NCI-H187 treated with DMSO at 0.1 percent for 48 hours (cell line): Measurements from ENCODE around the gene MAP4K4.

Source experiments
- DNase-seq: peaks from one replicate; lab custom pipeline; 2025; lab: John Stamatoyannopoulos, UW

The MAP4K4 gene

DNA sequence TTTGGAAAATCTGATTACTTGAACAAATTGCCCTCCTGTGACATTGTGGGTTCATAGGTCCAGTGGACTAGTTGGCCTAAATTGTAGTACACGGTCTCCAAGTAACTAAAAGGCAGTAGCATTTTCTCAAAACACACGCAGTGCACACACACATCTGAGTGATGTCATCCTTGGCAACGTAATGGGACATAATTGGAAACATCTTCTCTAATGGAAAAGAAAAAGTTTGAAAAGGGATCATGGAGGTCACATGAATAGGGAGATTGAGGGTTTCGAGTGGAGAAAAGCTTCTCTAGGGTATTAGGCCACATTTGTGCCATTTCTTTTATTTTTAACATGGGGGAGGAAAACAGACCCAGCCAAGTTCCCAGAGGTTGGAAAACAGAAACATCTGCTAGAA, 93.3 kb downstream of the MAP4K4 start:
- DNase-seq: no peak

GRCh38 chr2:101792208-101792607, 94.7 kb downstream of the MAP4K4 start:
- no peak for DNase-seq

- DNase-seq: no peak
Measured at GRCh38 chr2:101793277-101793969, 95.9 kb downstream of the MAP4K4 start.

DNA sequence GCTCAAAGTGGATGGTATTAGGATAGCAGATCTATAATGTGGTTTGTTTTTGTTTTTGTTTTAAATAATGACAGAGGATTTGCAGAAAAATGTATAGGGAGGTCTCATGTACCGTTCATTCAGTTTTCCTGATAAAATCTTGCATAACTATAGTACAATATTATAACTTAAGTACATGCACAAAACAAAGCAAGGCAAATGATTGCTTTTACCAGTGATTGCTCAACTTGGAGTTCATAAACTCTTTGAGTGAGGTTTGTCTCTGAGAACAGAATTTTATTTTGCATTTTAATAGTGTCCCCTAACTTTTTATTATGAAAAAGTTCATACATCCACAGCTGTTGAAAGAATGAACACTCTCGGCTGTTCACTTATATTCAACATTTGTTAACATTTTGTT, 96.6 kb downstream of the MAP4K4 start:
- no peak for DNase-seq

DNA sequence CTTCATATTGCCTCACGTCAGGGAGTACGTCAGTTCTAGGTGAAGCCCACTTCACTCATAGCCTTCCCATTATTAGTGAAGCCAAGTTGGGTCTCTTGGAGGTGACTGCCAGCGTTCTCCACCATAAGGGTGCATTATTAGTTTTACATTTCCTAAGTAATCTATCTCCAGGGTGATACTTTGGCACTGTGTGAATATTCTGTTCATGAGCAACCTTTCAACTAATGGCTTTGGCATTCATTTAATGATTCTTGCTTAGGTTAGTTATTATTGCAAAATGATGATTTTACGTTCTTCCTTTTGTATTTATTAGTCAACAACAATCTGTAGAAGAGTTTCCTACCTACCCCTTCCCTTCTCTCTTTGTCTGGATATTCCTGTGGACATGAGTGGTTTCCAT, 97.5 kb downstream of the MAP4K4 start:
- DNase-seq: no peak

- no peak for DNase-seq
Measured at GRCh38 chr2:101796825-101797600, 99.5 kb downstream of the MAP4K4 start.

DNA sequence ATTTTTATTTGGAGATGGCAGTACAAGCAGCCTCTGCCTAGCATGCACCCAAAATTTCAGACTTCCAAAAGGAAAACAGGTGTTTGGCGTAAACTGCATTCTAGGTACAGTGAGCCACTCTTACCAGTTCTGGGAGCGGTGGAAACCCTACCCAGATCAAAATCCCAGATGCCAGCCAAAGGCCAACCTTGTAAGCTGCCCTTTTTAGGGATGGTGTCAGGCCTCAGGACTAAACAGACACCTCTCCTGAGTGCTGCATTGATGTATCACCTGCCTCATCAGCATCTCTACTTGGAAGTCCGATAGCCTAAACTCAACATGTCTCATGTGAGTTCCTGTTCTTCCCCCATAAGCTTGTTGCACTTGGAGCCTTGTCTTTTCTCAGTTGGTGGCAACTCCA, 104.0 kb downstream of the MAP4K4 start:
- no peak for DNase-seq

GRCh38 chr2:101802329-101802728, 104.8 kb downstream of the MAP4K4 start:
- DNase-seq: no peak

GRCh38 chr2:101803128-101803527, 105.6 kb downstream of the MAP4K4 start:
- no peak for DNase-seq

- DNase-seq: no peak
Measured at GRCh38 chr2:101803945-101804696, 106.6 kb downstream of the MAP4K4 start.

DNA sequence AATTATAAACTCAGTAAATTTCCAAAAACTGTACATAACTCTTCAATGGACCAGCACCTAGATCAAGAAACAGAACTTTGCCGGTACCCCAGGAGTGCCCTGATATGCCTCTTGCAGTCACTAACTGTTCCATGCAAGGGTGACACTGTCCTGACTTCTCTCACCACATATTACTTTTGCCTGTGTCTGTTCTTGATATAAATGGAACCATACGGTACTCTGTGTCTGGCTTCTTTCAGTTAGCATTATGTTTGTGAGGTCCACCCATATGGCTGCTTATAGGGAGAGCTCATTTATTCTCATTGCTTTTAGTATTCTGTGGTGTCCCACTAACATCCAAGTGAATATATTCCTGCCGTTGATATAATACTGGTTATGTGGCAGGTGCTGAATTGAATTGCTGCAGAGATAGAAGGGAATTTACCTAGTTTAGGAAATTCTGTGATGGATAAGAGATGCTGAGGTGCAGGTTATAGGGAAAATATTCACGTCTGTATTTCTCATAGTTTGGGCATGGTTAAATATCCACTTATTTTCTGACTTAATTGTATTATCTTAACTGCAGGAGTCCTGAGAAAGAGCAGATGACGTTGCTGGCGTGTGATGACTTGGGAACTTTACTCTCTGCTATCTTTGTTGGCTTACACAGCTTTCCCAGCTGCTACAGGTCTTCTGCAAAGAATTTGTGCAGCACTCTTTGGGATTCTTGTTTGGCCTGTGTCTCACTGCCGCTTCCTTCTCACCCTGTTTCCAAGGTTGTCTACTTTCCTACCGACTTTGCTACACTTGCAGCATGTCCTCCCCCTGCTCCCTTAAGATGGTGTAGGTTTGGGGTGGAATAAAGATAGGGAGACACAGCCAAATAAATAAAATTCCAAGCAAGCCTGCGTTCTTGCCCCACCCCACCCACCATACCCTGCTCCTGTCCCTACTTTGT, 107.9 kb downstream of the MAP4K4 start:
- DNase-seq: no peak

DNA sequence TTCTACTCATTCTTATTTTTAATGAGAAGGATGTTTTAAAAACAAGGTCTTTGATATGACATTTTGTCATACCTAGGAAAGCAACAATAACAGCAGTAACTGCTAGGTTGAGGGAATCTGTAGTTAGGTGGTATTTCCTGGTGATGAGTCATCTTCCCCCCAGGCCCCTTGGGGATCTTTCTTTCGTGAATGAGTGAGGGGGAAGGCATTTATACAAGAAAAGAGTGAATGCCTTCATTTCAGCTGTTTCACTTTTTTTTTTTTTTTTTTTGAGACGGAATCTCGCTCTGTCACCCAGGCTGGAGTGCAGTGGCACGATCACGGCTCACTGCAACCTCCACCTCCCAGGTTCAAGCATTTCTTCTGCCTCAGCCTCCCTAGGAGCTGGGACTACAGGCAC, 108.6 kb downstream of the MAP4K4 start:
- no peak for DNase-seq

DNA sequence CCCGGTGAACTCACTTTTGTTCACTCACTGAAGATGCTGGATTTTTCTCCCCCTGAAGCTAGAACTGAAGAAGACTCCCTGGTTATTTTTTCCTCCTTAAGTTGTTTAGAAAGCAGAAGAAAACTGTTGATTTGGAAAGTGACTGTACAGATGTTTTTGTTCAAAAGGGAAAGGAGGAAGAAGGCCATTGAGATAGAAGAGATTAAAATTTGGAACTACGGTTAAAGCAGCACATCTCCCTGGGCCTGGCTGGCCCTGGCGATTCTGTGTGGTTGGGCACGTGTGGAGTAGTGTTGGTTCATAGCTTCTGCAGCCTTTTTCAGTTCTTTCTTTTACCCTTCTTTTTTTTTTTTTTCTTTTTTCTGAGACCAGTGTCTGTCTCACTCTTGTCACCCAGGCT, 109.2 kb downstream of the MAP4K4 start:
- no peak for DNase-seq

- DNase-seq: no peak
Measured at GRCh38 chr2:101807242-101807641, 109.7 kb downstream of the MAP4K4 start.

DNA sequence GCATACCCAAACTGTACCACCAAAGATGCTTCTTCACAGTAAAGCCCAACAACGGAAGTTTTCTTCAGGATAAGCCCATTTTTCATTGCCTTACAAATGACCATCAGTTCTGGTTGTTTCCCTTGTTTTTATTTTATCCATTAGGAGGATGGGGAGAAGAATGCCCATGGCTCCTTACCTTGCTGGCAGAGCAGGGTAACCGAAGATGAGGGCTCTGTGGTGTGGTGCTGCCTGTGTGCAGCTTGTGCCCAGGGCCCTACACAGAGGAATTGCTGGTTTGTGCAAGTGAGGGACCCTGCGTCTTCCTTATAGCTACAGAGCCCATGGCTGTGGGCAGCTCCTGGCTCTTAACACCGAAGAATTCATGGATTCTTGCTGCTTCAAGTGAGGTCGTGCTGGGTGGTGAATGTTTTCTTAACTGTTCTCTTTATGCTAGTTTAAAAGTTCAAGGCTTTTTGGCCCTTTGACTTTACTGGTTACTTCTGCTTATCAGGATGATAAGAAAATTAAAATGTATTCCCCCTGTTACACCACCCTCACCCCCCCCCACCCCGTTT, 110.6 kb downstream of the MAP4K4 start:
- DNase-seq: no peak

DNA sequence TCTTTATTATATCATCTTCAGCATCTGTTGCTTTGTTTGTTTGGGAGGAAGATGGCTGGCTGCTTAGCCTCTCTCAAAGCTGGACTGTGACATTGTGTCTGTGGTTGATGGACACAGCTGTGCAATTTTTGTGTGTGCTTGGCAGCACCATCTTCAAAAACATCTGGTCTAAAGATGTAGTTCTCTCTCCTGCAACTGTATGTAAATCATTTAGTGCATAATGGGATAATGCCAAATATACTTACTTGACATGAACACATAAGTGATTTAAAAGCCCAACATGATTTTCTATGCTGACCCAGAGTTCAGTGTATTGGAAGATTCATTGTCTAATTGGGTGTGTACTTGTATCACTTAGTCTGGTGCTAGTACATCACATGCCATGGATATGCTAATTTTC, 112.2 kb downstream of the MAP4K4 start:
- no peak for DNase-seq

- DNase-seq: no peak
Measured at GRCh38 chr2:101811226-101812015, 113.9 kb downstream of the MAP4K4 start.

DNA sequence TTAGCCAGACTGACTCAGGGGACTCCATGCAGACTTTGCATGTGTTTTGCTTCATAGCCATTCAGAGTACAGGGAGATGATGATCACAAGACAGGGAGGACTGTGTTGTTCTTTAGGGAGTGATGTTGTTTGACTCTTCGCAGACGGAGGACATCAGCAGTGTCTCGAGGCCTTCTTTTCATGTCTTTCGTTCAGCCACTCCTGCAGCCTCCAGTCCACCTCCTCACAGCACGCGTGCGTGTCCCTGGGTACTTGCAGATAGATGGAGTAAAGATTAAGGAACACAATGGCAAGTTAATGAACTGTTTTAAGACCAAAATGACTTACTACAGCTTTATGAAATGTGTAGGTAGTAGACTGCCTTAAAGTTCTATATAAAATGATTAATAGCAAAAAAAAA, 114.7 kb downstream of the MAP4K4 start:
- DNase-seq: no peak

- no peak for DNase-seq
Measured at GRCh38 chr2:101814752-101815151, 117.2 kb downstream of the MAP4K4 start.

- DNase-seq: no peak
Measured at GRCh38 chr2:101815154-101815553, 117.6 kb downstream of the MAP4K4 start.
